ENCODE results near the gene ARSH.
"Not testable (repeated sequence)": the region's sequence is repeated elsewhere in the genome, so short reads cannot be mapped to it uniquely, and the experiment has no call there.

The ARSH gene

GRCh38 chrX:3044196-3044595, 37.9 kb downstream of the ARSH start:
- DNase-seq: no peak

- DNase-seq: no peak
These were observed 38.3 kb downstream of the ARSH start for GRCh38 chrX:3044671-3045070.

- DNase-seq: no peak
These were observed 40.2 kb downstream of the ARSH start for GRCh38 chrX:3046253-3047240.

GRCh38 chrX:3050523-3051175, 44.3 kb downstream of the ARSH start:
- DNase-seq: not testable (repeated sequence)

- no peak for DNase-seq
These were observed 46.5 kb downstream of the ARSH start for GRCh38 chrX:3052860-3053259.

GRCh38 chrX:3066555-3066954, 60.2 kb downstream of the ARSH start:
- no peak for DNase-seq

GRCh38 chrX:3075959-3076358, 69.6 kb downstream of the ARSH start:
- DNase-seq: no peak

GRCh38 chrX:3076416-3076991, 70.2 kb downstream of the ARSH start:
- DNase-seq: no peak
